ENCODE results near the gene DLGAP4.

The DLGAP4 gene

GRCh38 chr20:36308353-36308752 is 2.2 kb downstream of the DLGAP4 start:
- DNase-seq, result no peak

- no peak for DNase-seq
These were observed 2.8 kb downstream of the DLGAP4 start for GRCh38 chr20:36308986-36309385.

GRCh38 chr20:36309643-36310042 is 3.5 kb downstream of the DLGAP4 start:
- no peak for DNase-seq

GRCh38 chr20:36310215-36310981 is 4.3 kb downstream of the DLGAP4 start:
- no peak for DNase-seq

GRCh38 chr20:36311141-36311853 is 5.2 kb downstream of the DLGAP4 start:
- no peak for DNase-seq

- no peak for DNase-seq
These were observed 6.0 kb downstream of the DLGAP4 start for GRCh38 chr20:36311854-36312723.

- no peak for DNase-seq
These were observed 6.7 kb downstream of the DLGAP4 start for GRCh38 chr20:36312724-36313441.

GRCh38 chr20:36313476-36313875 is 7.3 kb downstream of the DLGAP4 start:
- DNase-seq, result no peak

GRCh38 chr20:36313926-36314325 is 7.8 kb downstream of the DLGAP4 start:
- no peak for DNase-seq

- no peak for DNase-seq
These were observed 8.8 kb downstream of the DLGAP4 start for GRCh38 chr20:36314734-36315544.

- DNase-seq, result no peak
These were observed 9.6 kb downstream of the DLGAP4 start for GRCh38 chr20:36315545-36316351.

GRCh38 chr20:36317675-36318074 is 11.5 kb downstream of the DLGAP4 start:
- no peak for DNase-seq

- DNase-seq, result no peak
These were observed 12.0 kb downstream of the DLGAP4 start for GRCh38 chr20:36318166-36318565.

GRCh38 chr20:36319356-36320260 is 13.5 kb downstream of the DLGAP4 start:
- DNase-seq, result no peak

GRCh38 chr20:36320261-36320897 is 14.2 kb downstream of the DLGAP4 start:
- DNase-seq, result no peak

GRCh38 chr20:36320898-36321695 is 15.0 kb downstream of the DLGAP4 start:
- DNase-seq, result no peak

GRCh38 chr20:36322131-36322530 is 16.0 kb downstream of the DLGAP4 start:
- no peak for DNase-seq

GRCh38 chr20:36330091-36330490 is 24.0 kb downstream of the DLGAP4 start:
- DNase-seq, result no peak

All from stimulated activated CD4-positive, alpha-beta T cell treated with anti-CD3 and anti-CD28 coated beads, Interleukin-1b, Interleukin-23, amount 100 ng/mL, for 48 hours (primary cell).